Measurements from ENCODE around the gene TMEM175.

TMEM175 gene

DNA sequence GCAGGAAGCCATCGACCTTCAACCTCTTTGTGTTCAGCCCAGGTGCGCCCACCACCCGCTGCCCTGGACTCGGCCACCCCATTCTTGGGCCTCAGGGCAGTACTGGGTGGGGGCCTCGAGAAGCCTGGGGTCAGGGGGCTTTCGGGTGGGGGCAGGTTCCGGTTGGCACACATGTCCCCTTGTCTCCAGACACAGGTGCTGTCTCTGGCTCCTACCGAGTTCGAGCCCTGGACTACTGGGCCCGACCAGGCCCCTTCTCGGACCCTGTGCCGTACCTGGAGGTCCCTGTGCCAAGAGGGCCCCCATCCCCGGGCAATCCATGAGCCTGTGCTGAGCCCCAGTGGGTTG lies 71.8 kb downstream of the TMEM175 start:
- Histone ChIP-seq H3K4me2 (ENCODE audit: low read length) (no peak overlapping the region), H3K4me1 (ENCODE audit: control insufficient read depth, low read length) (peaks cover 27% of the 10 kb centered on the region), H3K27me3 (ENCODE audit: control insufficient read depth, low read length) (peaks cover 26% of the 10 kb centered on the region), H3K9me3 (ENCODE audit: control insufficient read depth, insufficient read depth, low read length) (no peaks in the 10 kb centered on the region), H3K27ac (ENCODE audit: low read depth, low read length) (no peak overlapping the region), H3F3A (ENCODE audit: control insufficient read depth, insufficient read depth) (no peaks in the 10 kb centered on the region), H3K79me2 (ENCODE audit: control insufficient read depth, low read length) (no peaks in the 10 kb centered on the region), H4K20me1 (ENCODE audit: control insufficient read depth, insufficient read depth, low read depth, low read length) (no peaks in the 10 kb centered on the region), H3K36me3 (ENCODE audit: control insufficient read depth, low read length) (no peaks in the 10 kb centered on the region), H3K9me2 (replicated peaks; ENCODE audit: control insufficient read depth, low read length) (no peaks in the 10 kb centered on the region), H3K4me3 (ENCODE audit: low read length) (no peak overlapping the region)
- TF ChIP-seq, protein P1, sequence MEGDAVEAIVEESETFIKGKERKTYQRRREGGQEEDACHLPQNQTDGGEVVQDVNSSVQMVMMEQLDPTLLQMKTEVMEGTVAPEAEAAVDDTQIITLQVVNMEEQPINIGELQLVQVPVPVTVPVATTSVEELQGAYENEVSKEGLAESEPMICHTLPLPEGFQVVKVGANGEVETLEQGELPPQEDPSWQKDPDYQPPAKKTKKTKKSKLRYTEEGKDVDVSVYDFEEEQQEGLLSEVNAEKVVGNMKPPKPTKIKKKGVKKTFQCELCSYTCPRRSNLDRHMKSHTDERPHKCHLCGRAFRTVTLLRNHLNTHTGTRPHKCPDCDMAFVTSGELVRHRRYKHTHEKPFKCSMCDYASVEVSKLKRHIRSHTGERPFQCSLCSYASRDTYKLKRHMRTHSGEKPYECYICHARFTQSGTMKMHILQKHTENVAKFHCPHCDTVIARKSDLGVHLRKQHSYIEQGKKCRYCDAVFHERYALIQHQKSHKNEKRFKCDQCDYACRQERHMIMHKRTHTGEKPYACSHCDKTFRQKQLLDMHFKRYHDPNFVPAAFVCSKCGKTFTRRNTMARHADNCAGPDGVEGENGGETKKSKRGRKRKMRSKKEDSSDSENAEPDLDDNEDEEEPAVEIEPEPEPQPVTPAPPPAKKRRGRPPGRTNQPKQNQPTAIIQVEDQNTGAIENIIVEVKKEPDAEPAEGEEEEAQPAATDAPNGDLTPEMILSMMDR (IDR thresholded peaks at IDR 0.05; ENCODE audit: low read depth, low read length, poor library complexity, severe bottlenecking), result no peak
- TF ChIP-seq EZH2phosphoT487 (IDR thresholded peaks at IDR 0.05; ENCODE audit: borderline replicate concordance, low read length), result no peak

DNA sequence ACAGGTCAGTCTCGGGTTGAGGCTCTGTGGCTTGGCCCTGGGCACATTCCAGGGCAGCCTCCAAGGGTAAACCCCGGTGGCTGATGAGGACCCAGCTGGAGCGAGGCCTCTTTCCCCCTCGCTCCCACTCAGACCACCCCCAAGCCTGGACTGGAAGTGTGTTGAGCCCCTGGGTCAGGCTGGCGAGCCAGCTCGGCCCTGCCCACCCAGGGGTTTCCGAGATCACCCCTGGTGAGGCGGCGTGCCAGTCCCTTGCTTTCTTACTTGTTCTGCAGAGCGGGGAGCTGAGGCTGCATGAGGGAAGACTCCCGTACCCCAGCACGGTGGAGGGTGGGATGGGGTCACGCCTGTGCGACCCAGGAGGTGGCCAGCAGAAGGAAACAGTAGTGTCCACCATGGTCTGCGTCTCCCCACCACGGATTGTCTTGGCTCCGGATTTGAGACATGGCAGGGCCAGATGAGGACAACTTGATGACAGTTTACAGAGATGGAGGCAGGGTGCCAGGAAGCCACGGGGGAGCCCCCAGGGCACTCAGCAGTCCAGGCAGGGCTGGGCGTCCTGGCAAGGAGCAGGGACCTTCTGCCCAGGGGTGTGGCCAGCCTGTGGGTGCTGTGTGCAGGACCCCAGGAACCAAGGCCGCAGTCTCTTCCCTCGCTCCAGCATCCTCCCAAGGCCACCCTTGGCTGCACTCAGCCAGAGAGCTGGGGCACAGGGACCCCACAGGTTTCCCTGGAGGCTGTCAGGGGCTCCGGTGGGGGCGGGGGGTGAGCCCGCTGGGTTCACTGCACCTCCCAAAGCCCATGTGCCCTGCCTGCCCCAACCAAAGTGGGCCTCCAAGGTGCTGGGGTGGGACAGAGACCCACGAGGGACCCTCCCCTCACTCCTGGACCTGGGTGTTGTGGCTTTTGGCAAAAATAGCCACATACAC lies 72.6 kb downstream of the TMEM175 start:
- H3K79me2 ChIP-seq (ENCODE audit: control insufficient read depth, low read length), result no peaks in the 10 kb centered on the region
- no peak overlapping the region for H3K4me2 ChIP-seq (ENCODE audit: low read length)
- peaks cover 24% of the 10 kb centered on the region for H3K4me1 ChIP-seq (ENCODE audit: control insufficient read depth, low read length)
- H3K9me2 ChIP-seq (replicated peaks; ENCODE audit: control insufficient read depth, low read length), result no peaks in the 10 kb centered on the region
- H3F3A ChIP-seq (ENCODE audit: control insufficient read depth, insufficient read depth), result peaks cover under 1% of the 10 kb centered on the region; the same call in 1 of the 2 replicates
- TF ChIP-seq, protein P1 (IDR thresholded peaks at IDR 0.05; ENCODE audit: low read depth, low read length, poor library complexity, severe bottlenecking), result no peak
- TF ChIP-seq EZH2phosphoT487 (IDR thresholded peaks at IDR 0.05; ENCODE audit: borderline replicate concordance, low read length), result no peak
- H3K36me3 ChIP-seq (ENCODE audit: control insufficient read depth, low read length), result no peaks in the 10 kb centered on the region
- no peaks in the 10 kb centered on the region for H4K20me1 ChIP-seq (ENCODE audit: control insufficient read depth, insufficient read depth, low read depth, low read length)
- H3K27me3 ChIP-seq (ENCODE audit: control insufficient read depth, low read length), result peaks cover 25% of the 10 kb centered on the region
- no peak overlapping the region for H3K27ac ChIP-seq (ENCODE audit: low read depth, low read length)
- H3K4me3 ChIP-seq (ENCODE audit: low read length), result no peak overlapping the region
- H3K9me3 ChIP-seq (ENCODE audit: control insufficient read depth, insufficient read depth, low read length), result no peaks in the 10 kb centered on the region

DNA sequence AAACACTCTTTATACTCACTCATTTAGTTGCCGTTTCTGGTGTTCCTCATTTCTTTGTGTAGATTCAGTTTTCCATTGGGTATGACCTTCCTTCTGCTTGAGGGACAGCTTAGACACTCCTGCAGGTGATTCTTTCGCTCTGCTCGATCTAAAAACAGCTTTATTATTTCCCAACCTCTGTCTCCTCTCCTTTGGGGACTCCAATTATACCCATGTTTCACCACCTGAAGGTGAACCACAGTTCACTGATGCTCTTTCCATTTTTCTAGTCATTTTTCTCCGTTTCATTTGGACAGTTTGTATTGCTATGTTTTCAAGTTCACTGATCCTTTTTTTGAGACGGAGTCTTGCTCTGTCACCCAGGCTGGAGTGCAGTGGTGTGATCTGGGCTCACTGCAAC lies 74.6 kb downstream of the TMEM175 start:
- peaks cover 37% of the 10 kb centered on the region for H3K27me3 ChIP-seq (ENCODE audit: control insufficient read depth, low read length)
- TF ChIP-seq, protein P1 (IDR thresholded peaks at IDR 0.05; ENCODE audit: low read depth, low read length, poor library complexity, severe bottlenecking), result no peak
- no peak for TF ChIP-seq EZH2phosphoT487 (IDR thresholded peaks at IDR 0.05; ENCODE audit: borderline replicate concordance, low read length)
- no peak overlapping the region for H3K27ac ChIP-seq (ENCODE audit: low read depth, low read length)
- no peaks in the 10 kb centered on the region for H3K9me3 ChIP-seq (ENCODE audit: control insufficient read depth, insufficient read depth, low read length)
- no peak overlapping the region for H3K4me2 ChIP-seq (ENCODE audit: low read length)
- no peaks in the 10 kb centered on the region for H3K9me2 ChIP-seq (replicated peaks; ENCODE audit: control insufficient read depth, low read length)
- H3F3A ChIP-seq (ENCODE audit: control insufficient read depth, insufficient read depth), result peaks cover 9% of the 10 kb centered on the region
- H3K79me2 ChIP-seq (ENCODE audit: control insufficient read depth, low read length), result no peaks in the 10 kb centered on the region
- peaks cover 23% of the 10 kb centered on the region for H3K4me1 ChIP-seq (ENCODE audit: control insufficient read depth, low read length)
- H4K20me1 ChIP-seq (ENCODE audit: control insufficient read depth, insufficient read depth, low read depth, low read length), result 0 out of 2 replicates have a peak, but pooled peaks cover 5% of the 10 kb centered on the region
- no peaks in the 10 kb centered on the region for H3K36me3 ChIP-seq (ENCODE audit: control insufficient read depth, low read length)
- no peak overlapping the region for H3K4me3 ChIP-seq (ENCODE audit: low read length)
